ENCODE data around the gene TNK2.
"Not testable (repeated sequence)": the region's sequence is repeated elsewhere in the genome, so short reads cannot be mapped to it uniquely, and the experiment has no call there.

TNK2 gene

DNA sequence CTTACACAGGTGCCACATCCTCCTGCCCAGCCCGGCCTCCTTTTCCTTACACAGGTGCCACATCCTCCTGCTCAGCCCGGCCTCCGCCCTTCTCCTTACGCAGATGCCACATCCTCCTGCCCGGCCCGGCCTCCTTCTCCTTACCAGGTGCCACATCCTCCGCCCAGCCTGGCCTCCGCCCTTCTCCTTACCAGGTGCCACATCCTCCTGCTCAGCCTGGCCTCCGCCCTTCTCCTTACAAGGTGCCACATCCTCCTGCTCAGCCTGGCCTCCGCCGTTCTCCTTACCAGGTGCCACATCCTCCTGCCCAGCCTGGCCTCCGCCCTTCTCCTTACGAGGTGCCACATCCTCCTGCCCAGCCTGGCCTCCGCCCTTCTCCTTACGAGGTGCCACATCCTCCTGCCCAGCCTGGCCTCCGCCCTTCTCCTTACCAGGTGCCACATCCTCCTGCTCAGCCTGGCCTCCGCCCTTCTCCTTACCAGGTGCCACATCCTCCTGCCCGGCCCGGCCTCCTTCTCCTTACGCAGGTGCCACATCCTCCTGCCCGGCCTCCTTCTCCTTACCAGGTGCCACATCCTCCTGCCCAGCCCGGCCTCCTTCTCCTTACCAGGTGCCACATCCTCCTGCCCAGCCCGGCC, 92.0 kb downstream of the TNK2 start:
- not testable (repeated sequence) for DNase-seq

DNA sequence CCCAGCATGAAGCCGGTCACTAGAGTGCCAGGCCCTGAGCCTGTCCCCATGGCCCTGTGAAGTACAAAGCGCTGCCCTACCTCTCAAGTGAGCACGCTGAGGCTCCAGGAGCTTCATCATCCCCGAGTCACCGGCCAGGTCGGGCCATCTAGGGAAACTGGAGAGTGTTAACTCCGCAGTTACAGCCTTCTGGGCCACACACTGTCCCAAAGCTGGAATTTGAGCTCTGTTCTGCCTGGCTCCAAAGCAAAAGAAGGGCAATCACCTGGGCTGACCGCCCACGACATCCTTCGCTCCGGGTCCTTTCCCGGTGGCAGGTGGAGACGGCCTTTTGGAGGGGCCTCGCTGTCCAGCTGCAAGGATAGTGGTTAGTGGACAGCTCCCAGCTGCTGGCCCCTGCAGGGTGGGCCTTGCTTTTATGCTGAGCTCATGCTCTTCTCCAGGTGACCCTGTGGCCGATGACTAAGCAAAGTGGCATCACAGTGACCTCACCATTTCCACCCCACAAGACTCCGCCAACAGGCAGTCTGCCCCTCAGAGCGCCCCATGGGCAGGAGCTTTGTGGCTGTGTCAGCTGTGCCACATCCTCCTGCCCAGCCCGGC, 93.1 kb downstream of the TNK2 start:
- DNase-seq, result no peak

DNA sequence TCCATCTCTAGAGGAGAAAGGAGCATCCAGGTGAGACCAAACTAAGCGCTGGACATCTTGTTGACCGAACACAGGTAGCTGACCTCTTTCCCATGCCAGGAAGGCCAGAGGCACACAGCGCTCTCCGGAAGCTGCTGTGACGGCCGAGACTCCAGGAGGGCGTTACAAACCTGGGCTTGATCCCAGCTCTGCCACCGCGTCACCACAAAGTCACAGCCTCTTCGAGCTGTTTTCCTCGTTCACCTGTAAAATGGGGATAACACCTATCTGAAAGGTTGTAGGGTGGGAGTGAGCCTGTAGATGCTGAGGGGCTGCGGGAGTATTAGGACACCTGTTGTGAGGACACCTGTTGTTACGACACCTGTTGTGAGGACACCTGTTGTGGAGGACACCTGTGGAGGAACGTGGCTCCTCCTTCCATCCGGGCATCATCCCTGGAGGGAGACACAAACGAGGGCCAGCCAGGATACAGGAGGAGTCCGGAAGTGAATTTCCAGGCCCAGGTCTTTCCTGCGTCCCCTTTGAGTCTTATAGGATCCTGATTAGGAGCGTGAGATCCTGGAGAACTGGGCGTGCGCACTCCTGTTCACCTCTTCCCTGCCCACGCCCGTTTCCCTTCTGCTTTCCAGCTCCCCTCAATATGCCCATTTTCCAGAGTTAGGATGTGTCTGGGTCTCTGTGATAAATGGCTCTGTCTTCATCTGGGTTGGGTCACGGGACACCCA, 94.3 kb downstream of the TNK2 start:
- no peak for DNase-seq

All from NCI-H1105 (cell line).